ENCODE measurements around the gene STK32C.

DNA sequence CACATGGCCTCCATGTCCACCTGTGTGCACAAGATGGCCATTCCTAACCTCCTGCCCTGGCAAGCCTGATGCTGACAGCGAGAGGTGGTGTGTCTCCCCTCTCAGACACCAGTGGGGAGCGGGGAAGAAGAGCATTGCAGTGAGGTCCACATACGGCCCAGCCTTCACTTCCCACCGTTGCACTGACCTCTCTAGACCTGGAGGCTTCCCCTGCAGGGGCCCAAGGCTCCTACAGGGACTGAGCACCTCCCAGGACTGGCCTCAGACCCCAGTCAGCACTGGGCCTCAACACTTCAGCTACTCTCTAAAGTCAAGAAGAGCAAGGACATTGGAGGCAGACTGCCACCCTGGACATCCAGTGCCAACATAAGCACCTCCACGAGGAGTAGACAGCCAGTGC, 15.9 kb downstream of the STK32C start:
- TF ChIP-seq, protein P1, sequence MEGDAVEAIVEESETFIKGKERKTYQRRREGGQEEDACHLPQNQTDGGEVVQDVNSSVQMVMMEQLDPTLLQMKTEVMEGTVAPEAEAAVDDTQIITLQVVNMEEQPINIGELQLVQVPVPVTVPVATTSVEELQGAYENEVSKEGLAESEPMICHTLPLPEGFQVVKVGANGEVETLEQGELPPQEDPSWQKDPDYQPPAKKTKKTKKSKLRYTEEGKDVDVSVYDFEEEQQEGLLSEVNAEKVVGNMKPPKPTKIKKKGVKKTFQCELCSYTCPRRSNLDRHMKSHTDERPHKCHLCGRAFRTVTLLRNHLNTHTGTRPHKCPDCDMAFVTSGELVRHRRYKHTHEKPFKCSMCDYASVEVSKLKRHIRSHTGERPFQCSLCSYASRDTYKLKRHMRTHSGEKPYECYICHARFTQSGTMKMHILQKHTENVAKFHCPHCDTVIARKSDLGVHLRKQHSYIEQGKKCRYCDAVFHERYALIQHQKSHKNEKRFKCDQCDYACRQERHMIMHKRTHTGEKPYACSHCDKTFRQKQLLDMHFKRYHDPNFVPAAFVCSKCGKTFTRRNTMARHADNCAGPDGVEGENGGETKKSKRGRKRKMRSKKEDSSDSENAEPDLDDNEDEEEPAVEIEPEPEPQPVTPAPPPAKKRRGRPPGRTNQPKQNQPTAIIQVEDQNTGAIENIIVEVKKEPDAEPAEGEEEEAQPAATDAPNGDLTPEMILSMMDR (IDR thresholded peaks at IDR 0.05): no peak
- TF ChIP-seq POLR2A (IDR thresholded peaks at IDR 0.05): no peak
